NCI-H1417 (cell line): ENCODE results near the gene CLPSL1.
"Not testable (repeated sequence)": the region's sequence is repeated elsewhere in the genome, so short reads cannot be mapped to it uniquely, and the experiment has no call there.

Experiments used
- DNase-seq, 3 experiments: peaks; one replicate each; lab custom pipeline; 2025; lab: John Stamatoyannopoulos, UW

Gene CLPSL1

GRCh38 chr6:35780719-35781118 is at the start of gene CLPSL1:
TSS of gene CLPSL1 (plus strand) at chr6:35781019. CDS start at chr6:35781111, 92 bp downstream.
- DNase-seq = no peak

DNA sequence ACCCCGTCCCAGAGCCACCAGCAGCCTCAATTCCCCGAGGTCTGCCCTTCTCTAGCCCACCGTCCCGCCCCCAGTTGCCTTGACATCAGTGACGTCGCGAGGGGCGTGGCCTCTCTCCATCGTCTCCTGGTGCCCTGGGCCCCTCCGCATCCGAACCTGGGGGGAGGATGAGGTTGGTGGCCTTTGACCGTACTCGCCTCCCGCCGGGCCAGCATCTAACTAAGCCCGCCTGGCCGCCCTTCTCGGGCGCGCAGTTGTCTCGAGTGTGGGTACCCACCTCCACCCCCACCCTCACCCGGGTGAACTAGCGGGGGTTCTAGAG is 49.4 kb upstream of the CLPSL1 start:
- peak; percentile 91 to 92 (median 91) for DNase-seq

GRCh38 chr6:35731736-35732532 is 48.9 kb upstream of the CLPSL1 start:
- peak; percentile 85 to 91 (median 88) for DNase-seq

DNA sequence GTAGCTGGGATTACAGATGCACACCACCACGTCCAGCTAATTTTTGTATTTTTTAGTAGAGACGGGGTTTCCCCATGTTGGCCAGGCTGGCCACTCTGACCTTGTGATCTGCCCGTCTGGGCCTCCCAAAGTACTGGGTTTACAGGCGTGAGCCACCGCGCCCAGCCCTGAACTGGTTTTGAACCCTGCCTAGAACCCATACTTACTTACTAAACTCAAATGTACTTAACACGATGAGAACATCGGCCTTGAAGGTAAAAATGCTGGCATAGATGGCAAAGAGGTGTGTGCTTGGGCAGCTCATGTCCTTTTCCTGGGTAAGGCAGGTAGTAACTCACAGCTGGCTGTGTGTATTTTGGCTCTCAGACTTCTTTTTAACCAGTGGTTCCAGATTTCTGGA is 47.2 kb upstream of the CLPSL1 start:
- DNase-seq = peak in 1 of 3 experiments; percentile 15

DNA sequence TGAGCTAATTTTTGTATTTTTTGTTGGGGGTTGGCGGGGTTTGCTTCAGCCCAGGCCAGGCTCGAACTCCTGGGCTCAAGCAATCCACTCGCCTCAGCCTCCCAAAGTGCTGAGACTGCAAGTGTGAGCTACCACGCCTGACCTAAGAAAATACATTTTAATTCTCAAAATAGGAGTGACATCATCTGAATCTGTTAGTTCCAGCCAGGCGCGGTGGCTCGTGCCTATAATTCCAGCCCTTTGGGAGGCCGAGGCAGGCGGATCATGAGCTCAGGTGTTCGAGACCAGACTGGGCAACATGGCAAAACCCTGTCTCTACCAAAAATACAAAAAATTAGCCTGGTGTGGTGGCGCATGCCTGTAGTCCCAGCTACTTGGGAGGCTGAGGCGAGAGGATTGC is 46.5 kb upstream of the CLPSL1 start:
- DNase-seq = not testable (repeated sequence)

- no peak for DNase-seq
These were observed 45.4 kb upstream of the CLPSL1 start for GRCh38 chr6:35735452-35735851.

- peak; percentile 48 to 76 (median 72) for DNase-seq
These were observed 44.4 kb upstream of the CLPSL1 start for GRCh38 chr6:35736253-35736894.

GRCh38 chr6:35736982-35737412 is 43.8 kb upstream of the CLPSL1 start, which contains the start of gene ARMC12:
TSS of gene ARMC12 (plus strand) at chr6:35737032. CDS start at chr6:35737109, 77 bp downstream.
- DNase-seq = no peak

DNA sequence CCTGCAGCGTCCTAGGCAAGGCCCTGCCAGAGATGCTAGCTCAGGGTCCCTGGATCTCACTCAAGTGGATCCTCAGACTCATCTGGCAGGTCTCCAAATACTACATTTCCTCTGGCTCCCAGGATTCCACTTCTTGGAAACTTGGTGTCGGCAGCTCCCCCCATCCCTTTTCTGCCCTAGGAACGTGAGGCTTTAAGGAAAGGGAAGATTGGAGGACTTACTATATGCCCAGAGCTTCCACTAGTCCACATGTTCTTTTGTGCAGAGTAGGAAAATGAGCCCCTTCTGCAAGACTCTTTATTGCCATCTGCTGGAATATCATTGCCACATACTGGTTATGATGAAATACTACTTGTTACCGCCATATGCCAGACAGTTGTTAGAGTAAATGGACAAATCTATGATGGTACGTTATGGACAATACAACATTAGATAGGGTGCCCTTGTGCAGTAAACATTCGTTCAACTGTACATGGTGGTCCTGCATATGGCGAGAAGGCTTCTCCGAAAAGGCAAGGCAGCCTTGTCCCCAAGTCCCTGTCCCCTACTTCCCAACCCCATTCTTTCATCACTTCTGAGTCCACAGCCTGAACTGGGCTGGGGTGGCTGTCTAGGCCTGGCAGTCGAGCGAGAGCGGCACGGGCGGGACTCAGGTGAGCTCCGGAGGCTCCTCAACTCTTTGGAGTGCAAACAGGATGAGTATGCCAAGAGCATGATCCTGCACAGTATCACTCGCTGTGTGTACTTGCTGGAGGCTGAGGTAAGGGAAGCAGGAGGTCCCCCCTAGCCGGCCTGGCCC is 43.2 kb upstream of the CLPSL1 start:
- peak; percentile 26 to 75 (median 68) for DNase-seq

- DNase-seq = no peak
These were observed 40.9 kb upstream of the CLPSL1 start for GRCh38 chr6:35739645-35740524.

- no peak for DNase-seq
These were observed 38.0 kb upstream of the CLPSL1 start for GRCh38 chr6:35742842-35743241.

DNA sequence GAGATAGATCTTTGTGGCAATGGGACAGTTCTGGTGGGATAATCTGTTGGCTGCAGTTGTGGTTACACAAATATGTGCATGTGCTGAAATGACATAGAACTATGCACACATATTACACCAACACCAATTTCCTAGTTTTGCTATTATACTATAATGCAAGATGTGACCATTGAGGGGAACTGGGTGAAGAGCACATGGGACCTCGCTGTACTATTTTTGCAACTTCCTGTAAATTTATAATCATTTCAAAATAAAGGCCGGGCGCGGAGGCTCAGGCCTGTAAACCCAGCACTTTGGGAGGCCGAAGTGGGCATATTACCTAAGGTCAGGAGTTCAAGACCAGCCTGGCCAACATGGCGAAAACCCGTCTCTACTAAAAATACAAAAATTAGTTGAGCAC is 35.3 kb upstream of the CLPSL1 start:
- no peak for DNase-seq

DNA sequence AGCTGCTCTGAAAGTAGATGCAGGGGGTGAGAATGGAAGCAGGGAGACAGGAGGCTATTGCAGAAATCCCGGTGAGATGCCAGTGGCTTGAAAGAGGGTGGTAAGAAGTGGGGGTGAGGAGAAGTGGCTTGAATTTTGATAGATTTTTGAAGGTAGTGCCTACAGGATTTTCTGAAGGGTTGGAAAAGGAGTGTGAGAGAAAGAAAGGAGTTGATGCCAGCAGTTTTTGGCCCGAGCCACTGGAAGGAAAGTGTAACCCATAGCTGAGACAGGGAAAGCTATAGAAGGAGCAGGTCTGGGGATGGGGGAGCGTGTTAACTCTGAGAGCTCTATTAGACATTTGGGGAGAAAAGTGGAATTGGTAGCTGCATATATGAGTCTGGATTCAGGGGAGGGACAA is 34.3 kb upstream of the CLPSL1 start:
- DNase-seq = no peak

GRCh38 chr6:35747877-35748276 is 32.9 kb upstream of the CLPSL1 start:
- DNase-seq = no peak

GRCh38 chr6:35750557-35750956 is 30.3 kb upstream of the CLPSL1 start:
- DNase-seq = no peak

- DNase-seq = no peak
These were observed 29.2 kb upstream of the CLPSL1 start for GRCh38 chr6:35751594-35751993.

DNA sequence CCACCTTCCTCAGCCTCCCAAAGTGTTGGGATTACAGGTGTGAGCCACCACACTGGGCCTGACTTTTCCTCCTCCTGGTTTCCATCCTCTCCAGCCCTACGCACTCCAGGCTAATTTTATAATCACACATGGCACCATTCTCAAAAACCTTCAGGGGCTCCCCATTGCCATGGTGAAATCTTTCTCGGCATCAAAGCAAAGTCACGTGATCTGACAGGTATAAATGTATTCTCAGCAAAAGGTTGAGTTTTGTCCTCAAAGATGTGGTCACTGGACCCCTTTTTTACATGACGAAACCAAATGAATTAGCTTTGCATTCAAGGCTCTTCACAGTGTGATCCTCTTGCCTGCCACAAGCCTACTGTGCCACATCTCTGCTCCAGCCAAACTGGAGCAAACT is 28.5 kb upstream of the CLPSL1 start:
- no peak for DNase-seq

GRCh38 chr6:35754452-35755277 is 26.2 kb upstream of the CLPSL1 start:
- DNase-seq = peak in 2 of 3 experiments; percentile 25 to 86

- DNase-seq = peak in 1 of 3 experiments; percentile 33
These were observed 25.4 kb upstream of the CLPSL1 start for GRCh38 chr6:35755278-35755924.

DNA sequence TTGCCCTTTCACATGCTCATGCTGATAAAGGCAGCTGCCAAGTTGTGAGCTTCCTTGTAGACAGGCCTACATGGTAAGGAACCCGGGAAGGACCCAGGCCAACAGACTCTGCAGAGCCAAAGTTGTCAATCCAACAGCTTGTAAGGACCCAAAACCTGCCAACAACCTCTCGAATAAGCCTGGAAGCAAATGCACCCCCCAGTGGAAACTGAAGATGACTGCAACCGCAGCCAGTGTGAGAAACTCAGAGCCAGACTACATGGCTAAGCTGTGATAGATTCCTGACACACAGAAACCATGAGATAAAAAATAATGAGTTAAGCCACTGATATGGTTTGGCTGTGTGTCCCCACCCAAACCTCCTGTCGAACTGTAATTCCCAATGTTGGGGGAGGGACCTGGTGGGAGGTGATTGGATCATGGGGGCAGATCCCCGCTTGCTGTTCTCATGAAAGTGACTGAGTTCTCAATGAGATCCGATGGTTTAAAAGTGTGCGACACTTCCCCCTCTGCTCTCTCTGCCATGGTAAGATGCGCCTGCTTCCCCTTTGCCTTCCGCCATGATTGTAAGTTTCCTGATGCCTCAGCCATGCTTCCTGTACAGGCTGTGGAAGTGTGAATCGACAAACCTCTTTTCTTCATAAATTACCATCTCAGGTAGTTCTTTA is 23.2 kb upstream of the CLPSL1 start:
- no peak for DNase-seq
